Fibroblast of skin of back (primary cell): ENCODE results near the gene ZFP82. TPM values are rescaled to one million over a fixed set of nuclear protein-coding genes. Genes with fewer than 3 reads are reported as not detected.

Experiments used
- DNase-seq: peaks from one replicate; pipeline ENCODE4 v3.0.0-alpha.2; 2013
- polyA plus RNA-seq, 2 experiments: library from polyadenylated mRNA; unstranded; fragments of 120-200 nt; gene quantifications; one replicate each; pipeline ENCODE4 v1.2.1, GENCODE V29; 2013; ENCODE audit not compliant: insufficient read length in 2 of 2

Gene ZFP82
- polyA plus RNA-seq (2013, experiment 1 of 2; ENCODE audit: insufficient read length): 4.3 TPM
- 3.6 TPM for polyA plus RNA-seq (2013, experiment 2 of 2; ENCODE audit: insufficient read length)

GRCh38 chr19:36418287-36419001 lies at the start of gene ZFP82:
ZFP82 (minus strand) TSS chr19:36418644; CDS start chr19:36409789, 8,855 bp downstream.
- peak; percentile 84 for DNase-seq

GRCh38 chr19:36460046-36460445 lies 41.6 kb upstream of the ZFP82 start:
- DNase-seq: peak; percentile 33

- DNase-seq: no peak
These were observed 38.4 kb upstream of the ZFP82 start for GRCh38 chr19:36456831-36457230.

- DNase-seq: no peak
These were observed 30.7 kb upstream of the ZFP82 start for GRCh38 chr19:36449059-36449670.

GRCh38 chr19:36441339-36441738 lies 22.9 kb upstream of the ZFP82 start:
- no peak for DNase-seq

GRCh38 chr19:36436531-36436930 lies 18.1 kb upstream of the ZFP82 start:
- DNase-seq: no peak

- DNase-seq: no peak
These were observed 5.5 kb upstream of the ZFP82 start for GRCh38 chr19:36423925-36424324.

- DNase-seq: no peak
These were observed 3.5 kb upstream of the ZFP82 start for GRCh38 chr19:36421749-36422481.

GRCh38 chr19:36420961-36421748 lies 2.7 kb upstream of the ZFP82 start:
- peak; percentile 30 for DNase-seq

GRCh38 chr19:36417752-36418286 lies 625 bp downstream of the ZFP82 start:
- DNase-seq: no peak

GRCh38 chr19:36409841-36410240 lies 8.6 kb downstream of the ZFP82 start:
- DNase-seq: no peak

- no peak for DNase-seq
These were observed 10.3 kb downstream of the ZFP82 start for GRCh38 chr19:36408101-36408500.

- no peak for DNase-seq
These were observed 13.9 kb downstream of the ZFP82 start for GRCh38 chr19:36404498-36404897.

GRCh38 chr19:36401475-36401874 lies 17.0 kb downstream of the ZFP82 start:
- no peak for DNase-seq

GRCh38 chr19:36398571-36398970 lies 19.9 kb downstream of the ZFP82 start:
- no peak for DNase-seq

GRCh38 chr19:36392916-36393673 lies 25.3 kb downstream of the ZFP82 start:
- DNase-seq: no peak

GRCh38 chr19:36379510-36379819 lies 39.0 kb downstream of the ZFP82 start:
- no peak for DNase-seq

GRCh38 chr19:36378625-36379509 lies 39.6 kb downstream of the ZFP82 start, which contains the start of gene ZFP14:
ZFP14 (minus strand) TSS chr19:36379201; CDS start chr19:36367892, 11,309 bp downstream.
- peak; percentile 94 for DNase-seq

GRCh38 chr19:36377541-36378178 lies 40.8 kb downstream of the ZFP82 start:
- no peak for DNase-seq

- DNase-seq: no peak
These were observed 44.7 kb downstream of the ZFP82 start for GRCh38 chr19:36373638-36374156.
